SU-DHL-6 (cell line): ENCODE data around the gene C5orf15.

Experiments
- CTCF ChIP-seq: fragments of 200-600 bp; sonication (generic); IDR thresholded peaks from one replicate; pipeline ENCODE4 v1.5.1; 2017; ENCODE audit warnings: antibody characterized with exemption, mild to moderate bottlenecking, low read length, moderate library complexity; ENCODE audit not compliant: insufficient read depth, poor library complexity, severe bottlenecking
- EZH2phosphoT487 ChIP-seq: fragments of 200-600 bp; sonication (generic), shearing (Covaris generic); conservative IDR thresholded peaks from 2 replicates; pipeline ENCODE4 v1.6.1; 2018; ENCODE audit warnings: mild to moderate bottlenecking, antibody characterized with exemption, low read length, moderate library complexity, mixed read lengths

- TF ChIP-seq CTCF: no peak
- no peak for TF ChIP-seq EZH2phosphoT487
These were observed 22.0 kb upstream of the C5orf15 start for GRCh38 chr5:133990396-133990795.
